ENCODE results near the gene DGKD.

GRCh38 chr2:233311241-233311926 is 42.9 kb upstream of the DGKD start:
- TF ChIP-seq CTCF (IDR thresholded peaks at IDR 0.05) (no peak), POLR2A (IDR thresholded peaks at IDR 0.05) (no peak)
